HEK293T (cell line): ENCODE measurements around the gene LUZP2.

ENCODE experiments used
- CTBP1 ChIP-seq: fragments of 450-650 bp; IDR thresholded peaks from 2 replicates; pipeline ENCODE4 v1.6.1; 2016; ENCODE audit warnings: borderline replicate concordance
- FOXK2 ChIP-seq: fragments of 450-650 bp; IDR thresholded peaks from 2 replicates; pipeline ENCODE4 v1.6.1; 2016; ENCODE audit warnings: mild to moderate bottlenecking
- SP1 ChIP-seq: fragments of 450-650 bp; IDR thresholded peaks from 2 replicates; pipeline ENCODE4 v1.6.1; 2017
- TARDBP ChIP-seq: fragments of 450-650 bp; IDR thresholded peaks from 2 replicates; pipeline ENCODE4 v1.6.1; 2016

- TF ChIP-seq SP1, result no peak
- no peak for TF ChIP-seq TARDBP
- TF ChIP-seq FOXK2, result no peak
- no peak for TF ChIP-seq CTBP1
Observed at GRCh38 chr11:24589064-24589463, 92.2 kb downstream of the LUZP2 start.
